SIG-M5 treated with dmso at 0.1 percent for 504 hours (cell line): ENCODE results near the gene COG5.

Experiments used
- DNase-seq: peaks from one replicate; lab custom pipeline; 2025; ENCODE audit not compliant: unreplicated experiment; lab: John Stamatoyannopoulos, UW

Gene COG5

DNA sequence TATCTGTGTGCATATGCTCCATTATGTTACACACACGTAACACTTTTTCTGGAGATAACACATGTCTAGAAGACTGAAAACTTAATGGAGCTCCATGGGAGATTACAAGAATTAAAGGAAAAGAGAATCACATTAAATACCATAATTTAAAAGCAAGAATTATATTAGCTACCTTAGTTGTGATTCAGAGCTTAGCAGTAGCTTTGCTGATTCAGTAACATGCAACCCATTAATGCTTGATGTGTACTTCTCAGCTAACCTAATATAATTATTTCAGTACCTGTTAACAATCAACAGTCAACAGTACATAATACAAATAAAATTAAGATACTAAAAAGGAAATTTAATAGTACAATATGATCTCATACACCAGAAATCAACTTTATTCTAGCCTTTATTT is 167.6 kb downstream of the COG5 start:
- DNase-seq: no peak

DNA sequence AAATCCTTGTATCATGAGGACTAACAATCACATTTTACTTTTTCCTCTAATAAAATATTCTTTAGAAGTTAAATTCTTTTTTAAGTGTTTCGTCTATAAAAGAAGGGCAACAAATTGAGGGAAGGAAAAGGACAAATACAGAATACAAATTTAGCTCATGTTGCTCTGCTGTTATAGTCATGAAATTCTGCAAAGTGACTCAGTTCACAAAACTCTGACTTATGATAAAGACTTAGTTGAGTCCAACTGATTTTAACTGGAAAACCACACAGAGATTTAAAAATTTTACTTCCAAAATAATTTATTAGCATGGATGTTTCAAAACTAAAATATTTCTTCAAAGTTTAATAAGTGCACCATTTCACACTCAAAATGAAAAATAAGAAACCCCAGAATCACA is 168.9 kb downstream of the COG5 start:
- no peak for DNase-seq

DNA sequence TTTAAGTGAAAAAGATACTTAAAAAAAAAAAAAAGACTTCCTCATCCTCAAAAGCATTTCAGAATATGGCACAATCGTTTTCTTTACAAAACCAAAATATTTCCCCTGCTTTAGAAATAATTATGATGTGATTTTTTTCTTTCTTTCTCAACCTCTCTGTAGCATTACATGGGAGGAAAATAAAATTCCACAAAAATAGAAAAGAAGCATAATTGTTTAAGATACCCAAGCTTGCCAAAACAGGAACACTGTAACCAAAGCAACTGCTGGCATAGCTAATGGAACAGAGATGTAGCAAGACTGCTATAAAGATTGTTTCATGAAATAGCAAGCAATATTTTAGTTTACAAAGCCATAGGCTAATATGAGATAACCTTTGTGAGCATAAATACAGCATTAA is 169.4 kb downstream of the COG5 start:
- DNase-seq: no peak

DNA sequence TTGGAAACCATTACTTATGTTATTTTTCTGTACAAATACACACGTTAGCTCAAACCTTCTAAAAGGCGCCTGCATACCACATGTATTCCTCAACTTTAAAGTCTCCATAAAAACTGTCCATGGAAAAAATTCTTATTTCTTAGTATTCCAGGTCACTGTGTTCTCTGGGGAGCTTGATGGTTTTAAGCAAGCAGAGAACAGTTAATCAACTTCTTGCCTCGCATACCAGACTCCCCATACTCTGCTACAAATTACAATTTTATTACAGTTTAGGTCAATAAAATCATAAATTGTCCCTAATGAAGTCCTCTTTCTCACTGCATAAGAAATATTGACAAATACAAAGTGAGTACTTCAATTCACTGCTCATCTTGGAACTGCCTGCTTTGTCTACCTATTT is 170.9 kb downstream of the COG5 start:
- DNase-seq: no peak

DNA sequence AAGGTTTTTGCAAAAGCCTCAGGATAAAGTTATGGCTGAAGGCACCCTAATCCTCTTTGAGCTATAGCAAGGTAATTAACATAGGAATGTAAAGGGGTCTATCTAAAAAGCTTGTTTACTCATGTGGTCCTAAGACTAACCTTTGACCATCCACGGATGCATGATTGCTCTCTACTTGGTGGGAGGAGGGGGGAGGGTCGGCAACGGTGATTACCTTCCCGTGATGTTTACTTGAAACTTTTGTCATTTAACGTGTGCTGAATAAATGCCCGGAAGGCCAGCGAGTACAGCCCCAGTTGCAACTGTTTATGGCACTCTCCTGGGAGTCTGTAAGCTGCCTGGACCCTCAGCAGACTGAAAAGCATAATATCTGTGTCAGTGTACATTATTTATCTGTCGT is 172.8 kb downstream of the COG5 start:
- DNase-seq: no peak

DNA sequence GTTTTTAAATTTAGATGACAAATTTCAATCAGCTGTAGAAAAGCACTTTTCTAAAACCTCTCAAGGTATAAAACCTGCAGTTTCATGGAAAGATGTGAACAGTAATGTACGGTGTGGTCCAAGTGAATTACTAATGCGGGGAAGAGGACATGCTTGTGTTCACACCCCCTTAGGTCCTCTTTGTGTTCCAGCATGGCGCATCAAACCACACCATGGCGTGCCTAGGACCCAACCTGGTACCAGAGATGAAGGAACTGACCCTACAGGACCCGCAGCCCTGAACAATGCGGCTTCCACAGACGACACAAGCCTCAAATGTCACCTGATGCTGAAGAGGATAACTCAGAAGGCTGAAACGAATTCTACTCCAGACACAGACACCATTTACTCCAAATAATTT is 175.1 kb downstream of the COG5 start:
- no peak for DNase-seq

DNA sequence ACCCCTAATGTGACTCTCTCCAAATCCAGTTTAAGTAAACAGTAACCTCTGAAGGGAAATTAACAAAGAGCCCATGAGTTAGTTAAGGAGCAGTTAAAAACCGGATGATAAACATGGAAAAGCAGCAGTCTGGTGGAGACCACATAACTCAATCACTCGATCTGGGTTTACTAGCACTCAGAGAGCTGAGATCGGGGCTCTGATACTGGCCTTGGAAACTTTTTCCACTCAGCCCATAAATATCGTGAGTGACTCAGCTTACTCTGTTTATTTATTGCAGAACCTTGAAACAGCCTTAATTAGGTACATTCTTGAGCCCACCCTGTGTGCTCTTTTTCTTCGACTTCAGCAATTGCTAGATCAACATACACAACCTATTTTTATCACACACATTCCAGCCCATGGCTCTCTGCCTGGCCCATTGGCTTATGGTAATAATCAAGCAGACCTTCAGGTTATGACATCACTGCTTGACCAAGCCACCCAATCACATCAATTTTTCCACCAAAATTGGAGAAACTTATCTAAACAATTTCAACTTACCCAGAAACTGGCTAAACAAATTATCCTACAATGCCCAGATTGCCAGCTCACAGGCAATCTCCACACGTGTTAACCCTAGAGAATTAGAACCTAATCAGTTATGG is 176.0 kb downstream of the COG5 start:
- peak; percentile 5 for DNase-seq

DNA sequence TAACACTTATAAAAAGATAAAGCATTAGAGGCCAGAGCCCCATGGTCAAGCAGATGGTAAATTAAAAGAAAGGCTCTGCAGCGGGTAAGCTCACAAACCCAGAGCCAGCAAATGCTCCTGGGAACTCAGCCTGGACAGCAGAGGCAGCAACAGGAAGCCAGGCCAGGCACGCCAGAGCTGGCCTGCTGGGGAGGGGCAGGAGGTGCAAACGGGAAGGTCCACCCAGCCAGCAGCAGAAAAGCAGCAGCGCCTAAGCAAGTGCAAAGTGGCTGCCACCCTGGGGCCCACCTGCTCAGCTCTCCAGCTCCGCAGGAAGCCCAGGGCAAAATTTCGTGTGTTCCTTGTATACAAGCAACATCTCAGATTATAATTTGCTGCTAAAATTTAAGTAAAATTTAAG is 176.6 kb downstream of the COG5 start:
- no peak for DNase-seq

DNA sequence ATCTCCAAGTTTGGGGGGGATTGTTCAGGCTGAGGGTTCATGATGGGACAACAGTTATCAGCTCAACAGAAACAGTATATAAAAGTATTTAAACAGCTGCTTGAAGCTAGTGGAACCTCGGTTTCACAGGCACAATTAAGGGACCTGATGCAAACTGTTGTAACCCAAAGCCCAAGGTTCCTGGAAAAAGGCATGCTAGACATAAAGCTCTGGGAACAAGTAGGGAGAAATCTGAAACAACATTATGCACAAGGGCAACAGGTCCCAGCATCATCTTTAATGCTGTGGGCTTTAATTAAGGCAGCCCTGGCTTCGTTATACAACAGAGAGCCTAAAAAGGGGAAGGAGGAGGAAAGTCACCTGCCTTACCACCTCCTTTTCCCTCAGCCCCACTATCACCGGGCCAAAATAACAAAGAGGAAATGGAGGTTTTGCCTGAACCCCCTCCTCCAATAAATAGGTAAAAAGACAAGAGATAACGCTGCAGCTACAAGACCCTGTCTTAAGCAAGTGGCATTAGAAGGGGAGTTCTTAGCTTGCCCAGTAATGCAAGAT is 177.1 kb downstream of the COG5 start:
- no peak for DNase-seq

DNA sequence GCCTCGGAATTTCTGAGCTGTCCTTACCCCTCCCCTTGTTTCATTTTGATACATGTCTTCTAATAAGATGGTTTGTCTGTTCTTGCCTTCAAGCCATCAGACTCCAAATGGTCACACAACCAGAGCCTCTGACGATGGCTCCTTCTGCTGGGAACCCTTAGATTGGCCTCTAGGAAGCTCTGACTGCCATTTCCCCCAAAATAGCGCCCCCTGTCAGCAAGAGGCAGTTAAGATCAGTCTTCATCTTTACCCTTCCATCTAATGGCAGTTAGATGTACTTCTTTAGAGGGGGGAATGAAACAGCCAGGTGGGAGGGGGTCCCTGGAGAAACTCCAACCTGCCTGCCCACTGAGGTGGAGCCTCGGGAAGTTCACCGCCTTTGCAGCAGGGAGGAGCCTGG is 179.7 kb downstream of the COG5 start:
- DNase-seq: no peak

DNA sequence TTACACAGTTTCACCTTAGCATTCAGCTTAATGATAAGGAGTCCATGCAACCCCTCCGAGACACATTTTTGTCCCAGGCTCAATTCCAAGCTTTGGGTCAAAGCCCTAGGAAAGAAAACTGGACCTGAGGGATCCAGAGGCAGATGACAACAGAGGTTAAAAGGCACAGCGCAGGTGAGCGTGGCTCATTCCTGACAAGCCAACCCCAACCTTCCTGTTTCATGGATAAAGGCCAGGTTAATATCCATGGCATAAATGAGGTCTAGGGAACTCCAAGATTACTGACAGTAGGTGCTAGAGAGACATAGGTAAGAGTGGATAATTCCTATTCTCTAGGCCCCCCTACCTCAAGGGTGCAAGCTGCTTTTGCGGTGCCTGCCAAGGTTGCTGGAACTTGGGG is 180.5 kb downstream of the COG5 start:
- no peak for DNase-seq

DNA sequence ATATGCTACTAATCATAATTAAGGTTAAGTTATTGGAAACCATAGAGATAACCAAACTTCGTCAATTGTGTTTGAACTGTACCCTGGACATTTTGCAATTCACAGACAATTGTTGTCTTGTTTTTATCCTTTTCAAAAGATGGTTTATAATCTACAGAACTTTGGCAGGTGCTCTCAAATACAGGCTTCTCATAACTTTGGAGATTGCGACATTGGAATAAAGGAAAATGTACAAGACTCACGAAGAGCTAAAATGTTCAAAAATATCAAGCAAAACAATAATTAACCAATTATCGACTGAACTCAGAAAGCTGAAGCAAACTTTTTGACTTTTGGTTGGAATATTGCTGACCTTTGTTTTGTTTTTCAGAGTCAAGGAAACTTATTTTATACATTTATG is 182.3 kb downstream of the COG5 start:
- no peak for DNase-seq

DNA sequence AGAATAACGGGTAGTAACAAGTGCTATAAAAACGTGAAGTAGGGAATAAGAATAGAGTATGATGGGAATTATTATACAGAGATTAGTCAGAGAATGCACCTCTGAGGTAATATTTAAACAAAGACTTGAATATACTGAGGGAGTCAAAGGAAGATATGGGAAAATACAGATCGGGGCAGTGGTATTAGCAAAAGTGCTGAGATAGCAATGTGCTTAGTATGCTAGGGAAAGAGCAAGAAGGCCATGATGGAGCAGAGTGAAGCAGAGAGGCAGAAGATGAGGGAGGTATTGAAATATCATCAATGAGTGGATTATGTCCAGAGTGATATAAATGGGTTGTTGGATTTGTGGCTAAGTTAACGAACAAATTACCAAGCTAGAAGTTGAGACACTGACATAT is 190.4 kb downstream of the COG5 start:
- no peak for DNase-seq

DNA sequence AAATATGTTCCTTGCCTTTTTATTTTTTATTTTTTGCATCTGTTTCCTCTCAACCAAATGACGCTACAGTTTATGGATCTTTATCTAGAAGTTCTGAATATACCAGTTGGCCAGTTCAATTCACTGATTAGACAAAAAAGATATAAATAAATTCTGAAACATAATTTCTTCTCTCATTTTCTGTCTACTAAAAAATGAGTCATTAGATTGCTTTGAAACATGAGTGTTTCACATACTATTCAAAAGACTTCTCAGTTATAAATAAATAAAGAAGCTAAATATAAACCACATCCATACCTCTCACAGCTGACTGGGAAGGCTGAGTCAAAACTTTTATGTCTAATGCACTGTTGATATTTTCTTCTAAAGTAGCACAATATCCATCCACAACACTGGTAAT is 191.4 kb downstream of the COG5 start:
- DNase-seq: no peak

DNA sequence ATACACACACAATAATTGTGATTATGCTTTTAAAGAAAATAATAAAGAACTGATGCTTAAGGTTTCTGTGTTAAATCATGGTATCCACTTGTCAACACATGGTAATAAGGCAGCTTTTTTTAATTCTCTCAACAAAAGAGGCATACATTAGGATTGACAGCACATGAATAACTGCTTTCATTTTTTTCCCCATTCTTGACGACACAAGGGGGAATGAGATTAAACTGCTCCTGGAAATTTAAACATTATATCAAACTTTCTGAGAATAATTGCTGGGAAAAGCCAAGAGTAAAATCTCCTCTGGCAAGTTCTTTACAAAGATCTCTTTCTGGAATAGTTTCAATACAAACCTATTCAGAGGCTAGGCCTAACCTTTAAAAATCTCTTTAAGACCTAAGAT is 192.9 kb downstream of the COG5 start:
- DNase-seq: no peak

DNA sequence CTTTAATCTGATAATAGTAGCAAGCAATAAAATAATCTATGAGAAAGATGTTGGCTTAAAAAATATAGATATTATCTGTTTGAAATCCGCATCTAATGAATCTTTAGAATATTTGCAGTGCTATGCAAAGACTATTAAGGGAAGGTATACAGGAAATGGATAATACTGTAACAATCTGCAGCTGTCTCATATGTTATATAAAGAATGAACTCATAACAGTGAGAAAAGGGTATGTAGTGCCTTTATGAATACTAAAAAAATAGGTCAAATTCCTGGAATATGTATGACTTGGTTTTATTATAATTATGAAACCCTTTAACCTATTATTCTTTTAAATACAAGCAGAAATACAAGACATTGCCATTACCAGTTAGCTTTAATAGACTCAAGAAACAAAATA is 198.9 kb downstream of the COG5 start:
- DNase-seq: no peak

DNA sequence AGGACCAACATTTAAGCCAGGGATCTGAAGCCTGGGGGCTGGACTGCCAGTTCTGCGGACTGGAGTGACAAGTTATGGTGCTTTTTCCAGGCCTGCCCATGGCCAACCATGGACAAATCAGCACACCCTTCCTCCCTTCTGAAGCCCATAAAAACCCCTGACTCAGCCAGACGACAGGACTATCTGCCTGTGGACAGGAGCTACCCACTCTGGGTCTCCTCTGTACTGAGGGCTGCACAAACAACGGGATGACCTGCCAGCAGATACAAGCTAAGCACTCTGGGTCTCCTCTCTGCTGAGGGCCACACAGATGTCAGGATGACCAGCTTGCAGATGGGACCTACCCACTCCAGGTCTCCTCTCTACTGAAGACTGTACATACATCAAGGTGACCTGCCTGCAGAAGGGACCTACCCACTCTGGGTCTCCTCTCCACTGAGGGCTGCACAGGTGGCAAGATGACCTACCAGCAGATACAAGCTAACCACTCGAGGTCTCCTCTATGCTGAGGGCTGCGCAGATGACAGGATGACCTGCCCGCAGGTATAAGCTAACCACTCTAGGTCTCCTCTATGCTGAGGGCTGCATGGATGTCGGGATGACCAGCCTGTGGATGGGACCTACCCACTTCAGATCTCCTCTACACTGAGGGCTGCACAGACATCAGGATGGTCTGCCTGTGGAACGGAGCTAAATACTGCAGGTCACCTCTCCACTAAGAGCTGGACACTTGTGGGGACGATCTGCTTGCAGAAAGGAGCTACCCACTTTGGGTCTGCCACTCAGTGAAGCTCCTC is 204.0 kb downstream of the COG5 start:
- no peak for DNase-seq

DNA sequence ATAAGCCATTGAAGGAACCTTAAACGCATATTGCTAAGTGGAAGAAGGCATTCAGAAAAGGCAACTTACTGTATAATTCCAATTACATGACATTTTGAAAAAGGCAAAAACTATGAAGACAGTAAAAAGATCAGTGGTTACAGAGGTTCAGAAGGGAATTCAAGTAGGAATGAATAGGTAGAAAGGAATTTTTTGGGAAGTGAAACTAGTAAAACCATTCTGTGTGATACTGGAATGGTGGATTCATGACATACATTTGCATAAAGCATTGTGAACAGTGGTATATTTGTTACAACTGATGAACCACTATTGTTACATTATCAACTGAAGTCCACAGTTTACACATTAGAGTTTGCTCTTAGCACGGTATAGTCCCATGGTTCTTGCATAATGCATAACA is 208.1 kb downstream of the COG5 start:
- DNase-seq: no peak

DNA sequence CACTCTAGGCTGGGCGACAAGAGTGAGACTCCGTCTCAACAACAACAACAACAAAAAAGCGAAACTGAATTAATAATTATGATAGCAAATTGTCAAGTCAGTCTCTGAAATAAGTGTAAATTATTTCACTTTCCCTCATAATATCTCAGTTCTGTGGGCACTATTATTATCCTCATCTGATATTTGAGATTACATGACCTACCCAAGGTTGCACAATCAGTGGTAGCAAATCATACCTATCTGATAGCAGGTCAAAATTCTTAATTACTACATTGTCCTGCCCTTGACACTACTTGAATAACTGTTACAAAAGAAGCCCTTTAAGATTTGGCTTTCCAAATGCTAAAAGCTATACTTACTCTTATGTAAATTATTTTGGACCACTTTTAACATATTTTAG is 209.1 kb downstream of the COG5 start:
- no peak for DNase-seq

DNA sequence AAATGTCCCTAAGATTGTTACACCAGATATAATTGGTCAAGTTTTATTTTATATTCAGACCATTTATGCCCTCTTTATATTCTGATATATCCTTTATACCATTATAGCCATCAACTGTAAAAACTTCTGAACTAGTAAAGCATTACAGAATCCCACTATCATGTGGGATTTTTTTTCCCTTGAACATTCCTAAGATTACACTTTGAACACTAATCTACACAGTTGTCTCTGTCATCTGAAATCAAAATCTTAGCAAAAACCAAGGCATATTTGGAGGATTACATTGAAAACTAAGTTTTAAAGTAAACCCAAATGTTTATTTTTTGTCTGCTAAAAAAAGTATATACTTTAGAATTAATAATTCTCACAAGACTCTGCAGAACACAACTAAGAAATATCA is 210.0 kb downstream of the COG5 start:
- no peak for DNase-seq

DNA sequence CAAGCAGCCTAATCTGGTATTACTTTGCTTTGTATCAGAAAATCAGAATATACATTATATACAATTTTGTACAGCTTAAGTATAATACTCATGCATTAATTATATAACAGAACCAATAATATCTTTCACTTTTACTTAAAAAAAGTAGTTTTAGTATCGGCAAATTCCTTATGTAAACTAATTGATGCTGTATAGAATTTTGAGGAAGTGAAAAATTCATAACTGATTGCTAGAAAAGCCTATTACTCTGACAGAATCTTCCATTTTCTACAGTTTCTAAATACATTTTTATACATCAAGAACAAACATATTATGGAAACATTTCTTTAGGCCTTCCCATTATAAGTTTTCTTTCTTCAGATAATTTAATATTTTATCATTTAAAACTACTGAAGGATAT is 217.8 kb downstream of the COG5 start:
- DNase-seq: no peak

DNA sequence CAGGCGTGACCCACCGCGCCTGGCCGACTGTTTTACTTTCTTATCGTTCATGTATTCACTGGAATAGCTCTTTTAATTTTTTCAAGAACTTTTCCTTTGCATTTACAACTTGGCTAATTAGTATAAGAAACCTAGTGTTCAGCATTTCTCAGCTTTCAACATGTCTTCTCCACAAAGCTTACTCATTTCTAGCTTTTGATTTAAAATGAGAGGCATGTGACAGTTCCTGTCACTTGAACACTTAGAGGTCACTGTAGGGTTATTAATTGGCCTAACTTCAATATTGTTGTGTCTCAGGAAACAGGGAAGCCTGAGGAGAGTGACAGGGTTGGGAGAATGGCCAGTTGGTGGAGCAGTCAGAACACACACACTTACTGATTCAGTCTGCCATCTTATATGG is 218.9 kb downstream of the COG5 start:
- no peak for DNase-seq

DNA sequence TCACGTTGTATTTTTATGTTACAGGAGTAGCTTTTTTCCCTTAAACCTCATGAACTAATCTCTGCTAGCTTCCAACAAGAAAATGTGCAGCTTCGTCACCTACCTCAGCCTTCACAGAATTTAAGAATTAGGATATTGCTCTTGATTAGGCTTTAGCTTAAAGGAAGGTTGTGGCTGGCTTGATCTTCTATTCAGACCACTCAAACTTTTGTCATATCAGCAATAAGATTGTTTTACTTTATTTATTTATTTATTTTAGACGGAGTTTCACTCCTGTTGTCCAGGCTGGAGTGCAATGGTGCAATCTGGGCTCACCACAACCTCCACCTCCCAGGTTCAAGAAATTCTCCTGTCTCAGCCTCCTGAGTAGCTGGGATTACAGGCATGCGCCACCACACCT is 219.4 kb downstream of the COG5 start:
- DNase-seq: no peak
